ENCODE data around the gene ADORA2B.
"Not testable (repeated sequence)": the region's sequence is repeated elsewhere in the genome, so short reads cannot be mapped to it uniquely, and the experiment has no call there.

ADORA2B gene

GRCh38 chr17:15930426-15930825 is 14.5 kb upstream of the ADORA2B start:
- H3K4me3 ChIP-seq (ENCODE audit: low read depth, low read length) = no peak overlapping the region
- in situ Hi-C loops (cut with HindIII; ENCODE audit: low sequenced_read_pairs) = no loop called here
- no peak for DNase-seq (ENCODE audit: low read depth)
- TF ChIP-seq CTCF (IDR thresholded peaks at IDR 0.05; ENCODE audit: low read depth, low read length, missing control alignments) = no peak

- no peak for DNase-seq (ENCODE audit: low read depth)
- H3K4me3 ChIP-seq (ENCODE audit: low read depth, low read length) = no peak overlapping the region
- in situ Hi-C loops (cut with HindIII; ENCODE audit: low sequenced_read_pairs) = no loop called here
- no peak for TF ChIP-seq CTCF (IDR thresholded peaks at IDR 0.05; ENCODE audit: low read depth, low read length, missing control alignments)
These were observed 13.5 kb upstream of the ADORA2B start for GRCh38 chr17:15931394-15931793.

DNA sequence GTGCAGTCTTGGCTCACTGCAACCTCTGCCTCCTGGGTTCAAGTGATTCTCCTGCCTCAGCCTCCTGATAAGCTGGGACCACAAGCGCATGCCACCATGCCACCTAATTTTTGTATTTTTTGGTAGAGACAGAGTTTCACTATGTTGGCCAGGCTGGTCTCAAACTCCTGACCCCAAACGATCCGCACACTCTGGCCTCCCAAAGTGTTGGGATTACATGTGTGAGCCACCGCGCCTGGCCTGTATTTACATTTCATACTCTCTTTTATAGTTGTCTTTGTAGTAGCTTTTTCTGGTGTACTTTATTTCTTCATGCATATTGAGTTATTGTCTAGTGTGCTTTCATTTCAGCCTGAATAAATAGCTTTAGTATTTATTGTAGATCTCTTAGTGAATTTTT is 10.1 kb upstream of the ADORA2B start:
- no peak overlapping the region for H3K4me3 ChIP-seq (ENCODE audit: low read depth, low read length)
- no peak for DNase-seq (ENCODE audit: low read depth)
- in situ Hi-C loops (cut with HindIII; ENCODE audit: low sequenced_read_pairs) = no loop called here
- no peak for TF ChIP-seq CTCF (IDR thresholded peaks at IDR 0.05; ENCODE audit: low read depth, low read length, missing control alignments)

DNA sequence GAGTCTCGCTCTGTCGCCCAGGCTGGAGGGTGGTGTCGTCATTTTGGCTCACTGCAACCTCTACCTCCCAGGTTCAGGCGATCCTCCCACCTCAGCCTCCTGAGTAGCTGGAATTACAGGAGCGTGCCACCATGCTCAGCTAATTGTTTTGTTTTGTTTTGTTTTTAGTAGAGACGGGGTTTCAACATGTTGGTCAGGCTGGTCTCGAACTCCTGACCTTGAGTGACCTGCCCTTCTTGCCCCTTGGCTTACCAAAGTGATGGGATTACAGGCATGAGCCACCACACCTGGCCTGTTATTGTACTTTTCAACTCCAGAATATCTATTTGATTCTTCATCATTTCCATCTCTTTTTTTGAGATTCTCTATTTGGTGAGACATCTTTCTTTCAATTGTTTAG is 9.0 kb upstream of the ADORA2B start:
- TF ChIP-seq CTCF (IDR thresholded peaks at IDR 0.05; ENCODE audit: low read depth, low read length, missing control alignments) = no peak
- no peak overlapping the region for H3K4me3 ChIP-seq (ENCODE audit: low read depth, low read length)
- DNase-seq (ENCODE audit: low read depth) = no peak
- in situ Hi-C loops (cut with HindIII; ENCODE audit: low sequenced_read_pairs) = no loop called here

- in situ Hi-C loops (cut with HindIII; ENCODE audit: low sequenced_read_pairs); DNase-seq (ENCODE audit: low read depth); H3K4me3 ChIP-seq (ENCODE audit: low read depth, low read length): not testable (repeated sequence)
These were observed 8.4 kb upstream of the ADORA2B start for GRCh38 chr17:15936481-15936880.

DNA sequence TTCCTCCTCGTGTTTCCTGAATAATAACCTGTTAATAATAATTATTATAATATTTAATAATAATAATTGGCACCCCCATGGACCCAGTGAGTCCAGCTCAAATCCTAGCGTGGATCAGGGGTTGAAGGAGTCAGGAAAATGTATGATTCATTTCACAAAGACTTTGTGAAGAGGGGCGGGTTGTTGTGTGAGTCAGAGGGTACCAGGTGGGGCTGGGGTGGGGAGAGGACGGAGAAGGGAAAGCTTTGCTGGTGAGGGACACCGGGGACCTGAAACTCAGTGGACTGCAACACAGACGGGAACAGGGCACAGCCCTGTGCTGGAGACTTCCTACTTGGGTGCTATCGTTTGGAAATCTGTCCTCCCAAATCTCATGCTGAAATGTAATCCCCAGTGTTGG is 3.1 kb upstream of the ADORA2B start:
- TF ChIP-seq CTCF (IDR thresholded peaks at IDR 0.05; ENCODE audit: low read depth, low read length, missing control alignments) = no peak
- no peak for DNase-seq (ENCODE audit: low read depth)
- no peak overlapping the region for H3K4me3 ChIP-seq (ENCODE audit: low read depth, low read length)
- in situ Hi-C loops (cut with HindIII; ENCODE audit: low sequenced_read_pairs) = loop anchor here (5.0 to 10.0 kb wide), 2 partner anchors 49 to 93 kb away; no protein-coding TSS in a partner anchor

GRCh38 chr17:15942207-15942833 is 2.6 kb upstream of the ADORA2B start:
- H3K4me3 ChIP-seq (ENCODE audit: low read depth, low read length) = no peak overlapping the region
- no peak for TF ChIP-seq CTCF (IDR thresholded peaks at IDR 0.05; ENCODE audit: low read depth, low read length, missing control alignments)
- in situ Hi-C loops (cut with HindIII; ENCODE audit: low sequenced_read_pairs) = loop anchor here (5.0 to 10.0 kb wide), 2 partner anchors 50 to 92 kb away; no protein-coding TSS in a partner anchor
- no peak for DNase-seq (ENCODE audit: low read depth)

All from astrocyte of the cerebellum (primary cell).